Uterus (tissue), 4 donors: ENCODE results near the gene FBXW7. TPM values are rescaled to one million over a fixed set of nuclear protein-coding genes. Genes with fewer than 3 reads are reported as not detected.

ENCODE experiments used
- DNase-seq, 2 donors: peaks; one replicate each; pipeline ENCODE4 v3.0.0-alpha.2; 2019 to 2020
- H3K27ac ChIP-seq, 2 donors: fragments of 200-600 bp; sonication (generic); 1 replicate in 1 of 2; 2 replicates in 1 of 2; pipeline ENCODE4 v1.5.1; 2016 to 2018
- H3K27me3 ChIP-seq, 2 donors: fragments of 200-600 bp; sonication (generic); one replicate each; pipeline ENCODE4 v1.5.1; 2018 to 2019; ENCODE audit warnings: control low read depth in 1 of 2
- H3K36me3 ChIP-seq, 2 donors: fragments of 200-600 bp; sonication (generic); one replicate each; pipeline ENCODE4 v1.5.1; 2019; ENCODE audit warnings: control low read depth in 1 of 2
- H3K4me1 ChIP-seq, 2 donors: fragments of 200-600 bp; sonication (generic); one replicate each; pipeline ENCODE4 v1.5.1; 2018 to 2019; ENCODE audit warnings: control low read depth in 1 of 2
- H3K4me3 ChIP-seq, 2 donors: fragments of 200-600 bp; sonication (generic); 1 replicate in 1 of 2; 2 replicates in 1 of 2; pipeline ENCODE4 v1.5.1; 2018 to 2019; ENCODE audit warnings: mild to moderate bottlenecking in 1 of 2
- H3K9me3 ChIP-seq, 2 donors: fragments of 200-600 bp; sonication (generic); one replicate each; pipeline ENCODE4 v1.5.1; 2019; ENCODE audit warnings: control low read depth in 1 of 2
- CTCF ChIP-seq, 4 experiments: fragments of 200-600 bp in 2 of 4; fragments of 450-650 bp in 2 of 4; sonication (generic) in 2 of 4; IDR thresholded peaks; one replicate each; pipeline ENCODE4 v1.5.1; 2016 to 2019; ENCODE audit warnings: antibody characterized with exemption in 4 of 4, mild to moderate bottlenecking in 2 of 4, moderate library complexity in 1 of 4
- POLR2A ChIP-seq, 2 donors: fragments of 450-650 bp; IDR thresholded peaks; one replicate each; pipeline ENCODE4 v1.6.1; 2016; ENCODE audit warnings: antibody characterized with exemption in 2 of 2, mild to moderate bottlenecking in 1 of 2, moderate library complexity in 1 of 2
- intact Hi-C: fragments of 100-400 bp; cut with DNase I; formaldehyde crosslinking; loops from one replicate; pipeline ENCODE4 v1.15.1; 2023; ENCODE audit warnings: low total_unique reads
- total RNA-seq, 4 donors: library from RNA; depleted of rRNA in 3 of 4; stranded (reverse); fragments of >200 nt in 3 of 4; gene quantifications; one replicate each; pipeline versions ENCODE4 v1.1.0 to v1.2.4, GENCODE V29; 2014 to 2023
- donor health status: DM: yes; HTN: yes; CAD: no.

FBXW7 gene
- total RNA-seq, 4 donors from 2014 or later, result 50.6 to 152 (median 90.8) TPM

- peak in 1 of 2 donors; percentile 18 for DNase-seq
- no peak for TF ChIP-seq CTCF (IDR thresholded peaks at IDR 0.05)
- H3K36me3 ChIP-seq, result no peaks in the 10 kb centered on the region
- no peaks in the 10 kb centered on the region for H3K27me3 ChIP-seq
- peak overlapping the region; percentile 83 to 94 for H3K27ac ChIP-seq
- intact Hi-C loops, result no loop called here
- H3K4me3 ChIP-seq, result peak overlapping the region; percentile 87 to 98
- H3K4me1 ChIP-seq, result peaks cover 12 to 13% of the 10 kb centered on the region in 2 donors
- H3K9me3 ChIP-seq, result no peaks in the 10 kb centered on the region
Measured at GRCh38 chr4:152534541-152535359, 1.1 kb downstream of the FBXW7 start.

- Histone ChIP-seq H3K27ac (no peak overlapping the region), H3K9me3 (no peaks in the 10 kb centered on the region), H3K4me1 (peaks cover 7 to 12% of the 10 kb centered on the region in 2 donors), H3K4me3 (no peak overlapping the region), H3K36me3 (no peaks in the 10 kb centered on the region), H3K27me3 (no peaks in the 10 kb centered on the region)
- TF ChIP-seq CTCF (IDR thresholded peaks at IDR 0.05), result no peak
- no peak for TF ChIP-seq POLR2A (IDR thresholded peaks at IDR 0.05)
- intact Hi-C loops, result no loop called here
- no peak for DNase-seq
Measured at GRCh38 chr4:152531479-152531878, 4.4 kb downstream of the FBXW7 start.

GRCh38 chr4:152530600-152530999 is 5.3 kb downstream of the FBXW7 start:
- no peaks in the 10 kb centered on the region for H3K9me3 ChIP-seq
- DNase-seq, result no peak
- H3K27me3 ChIP-seq, result no peaks in the 10 kb centered on the region
- TF ChIP-seq POLR2A (IDR thresholded peaks at IDR 0.05) (no peak), CTCF (IDR thresholded peaks at IDR 0.05) (no peak)
- H3K4me1 ChIP-seq, result peaks cover 7 to 12% of the 10 kb centered on the region in 2 donors
- no peak overlapping the region for H3K4me3 ChIP-seq
- intact Hi-C loops, result no loop called here
- H3K36me3 ChIP-seq, result no peaks in the 10 kb centered on the region
- no peak overlapping the region for H3K27ac ChIP-seq

- no peak overlapping the region for H3K27ac ChIP-seq
- no peaks in the 10 kb centered on the region for H3K36me3 ChIP-seq
- no peak for TF ChIP-seq POLR2A (IDR thresholded peaks at IDR 0.05)
- TF ChIP-seq CTCF (IDR thresholded peaks at IDR 0.05), result no peak
- H3K9me3 ChIP-seq, result no peaks in the 10 kb centered on the region
- intact Hi-C loops, result no loop called here
- peaks cover 7 to 12% of the 10 kb centered on the region in 2 donors for H3K4me1 ChIP-seq
- no peak overlapping the region for H3K4me3 ChIP-seq
- no peaks in the 10 kb centered on the region for H3K27me3 ChIP-seq
- DNase-seq, result no peak
Measured at GRCh38 chr4:152529880-152530279, 6.0 kb downstream of the FBXW7 start.

GRCh38 chr4:152528060-152528459 is 7.8 kb downstream of the FBXW7 start:
- no peak overlapping the region for H3K27ac ChIP-seq
- peaks cover 1 to 7% of the 10 kb centered on the region in 2 donors for H3K4me1 ChIP-seq
- H3K9me3 ChIP-seq, result no peaks in the 10 kb centered on the region
- intact Hi-C loops, result no loop called here
- H3K36me3 ChIP-seq, result no peaks in the 10 kb centered on the region
- DNase-seq, result no peak
- TF ChIP-seq CTCF (IDR thresholded peaks at IDR 0.05) (no peak), POLR2A (IDR thresholded peaks at IDR 0.05) (no peak)
- H3K27me3 ChIP-seq, result no peaks in the 10 kb centered on the region
- H3K4me3 ChIP-seq, result no peak overlapping the region
